CMK (cell line): ENCODE measurements around the gene FAM163A.
"Not testable (repeated sequence)": the region's sequence is repeated elsewhere in the genome, so short reads cannot be mapped to it uniquely, and the experiment has no call there.

Source experiments
- DNase-seq: peaks from one replicate; pipeline ENCODE4 v3.0.0-alpha.2; 2010; ENCODE audit warnings: low read depth

Gene FAM163A

GRCh38 chr1:179794146-179794545, 51.1 kb downstream of the FAM163A start:
- DNase-seq = no peak

GRCh38 chr1:179794669-179795068, 51.6 kb downstream of the FAM163A start:
- DNase-seq = no peak

- no peak for DNase-seq
These were observed 55.2 kb downstream of the FAM163A start for GRCh38 chr1:179798213-179798863.

GRCh38 chr1:179798864-179799516, 55.9 kb downstream of the FAM163A start:
- no peak for DNase-seq

- no peak for DNase-seq
These were observed 57.4 kb downstream of the FAM163A start for GRCh38 chr1:179800481-179800880.

GRCh38 chr1:179803104-179803503, 60.0 kb downstream of the FAM163A start:
- no peak for DNase-seq

- DNase-seq = no peak
These were observed 60.8 kb downstream of the FAM163A start for GRCh38 chr1:179803918-179804317.

- DNase-seq = not testable (repeated sequence)
These were observed 61.3 kb downstream of the FAM163A start for GRCh38 chr1:179804417-179804816.

GRCh38 chr1:179805291-179806195, 62.5 kb downstream of the FAM163A start:
- no peak for DNase-seq

- no peak for DNase-seq
These were observed 63.2 kb downstream of the FAM163A start for GRCh38 chr1:179806333-179806732.

GRCh38 chr1:179807291-179807690, 64.2 kb downstream of the FAM163A start:
- no peak for DNase-seq

GRCh38 chr1:179807691-179808485, 64.8 kb downstream of the FAM163A start:
- no peak for DNase-seq

GRCh38 chr1:179808503-179808902, 65.4 kb downstream of the FAM163A start:
- DNase-seq = no peak

- peak; percentile 68 for DNase-seq
These were observed 66.6 kb downstream of the FAM163A start for GRCh38 chr1:179809506-179810366.

GRCh38 chr1:179810367-179810715, 67.2 kb downstream of the FAM163A start:
- no peak for DNase-seq

GRCh38 chr1:179812501-179813292, 69.6 kb downstream of the FAM163A start:
- DNase-seq = no peak

GRCh38 chr1:179813626-179814545, 70.8 kb downstream of the FAM163A start:
- DNase-seq = no peak

GRCh38 chr1:179814546-179814838, 71.4 kb downstream of the FAM163A start:
- DNase-seq = no peak

GRCh38 chr1:179815641-179816040, 72.5 kb downstream of the FAM163A start:
- no peak for DNase-seq
